Measurements from ENCODE around the gene COPG2.
"Not testable (repeated sequence)": the region's sequence is repeated elsewhere in the genome, so short reads cannot be mapped to it uniquely, and the experiment has no call there.

Gene COPG2, protein sequence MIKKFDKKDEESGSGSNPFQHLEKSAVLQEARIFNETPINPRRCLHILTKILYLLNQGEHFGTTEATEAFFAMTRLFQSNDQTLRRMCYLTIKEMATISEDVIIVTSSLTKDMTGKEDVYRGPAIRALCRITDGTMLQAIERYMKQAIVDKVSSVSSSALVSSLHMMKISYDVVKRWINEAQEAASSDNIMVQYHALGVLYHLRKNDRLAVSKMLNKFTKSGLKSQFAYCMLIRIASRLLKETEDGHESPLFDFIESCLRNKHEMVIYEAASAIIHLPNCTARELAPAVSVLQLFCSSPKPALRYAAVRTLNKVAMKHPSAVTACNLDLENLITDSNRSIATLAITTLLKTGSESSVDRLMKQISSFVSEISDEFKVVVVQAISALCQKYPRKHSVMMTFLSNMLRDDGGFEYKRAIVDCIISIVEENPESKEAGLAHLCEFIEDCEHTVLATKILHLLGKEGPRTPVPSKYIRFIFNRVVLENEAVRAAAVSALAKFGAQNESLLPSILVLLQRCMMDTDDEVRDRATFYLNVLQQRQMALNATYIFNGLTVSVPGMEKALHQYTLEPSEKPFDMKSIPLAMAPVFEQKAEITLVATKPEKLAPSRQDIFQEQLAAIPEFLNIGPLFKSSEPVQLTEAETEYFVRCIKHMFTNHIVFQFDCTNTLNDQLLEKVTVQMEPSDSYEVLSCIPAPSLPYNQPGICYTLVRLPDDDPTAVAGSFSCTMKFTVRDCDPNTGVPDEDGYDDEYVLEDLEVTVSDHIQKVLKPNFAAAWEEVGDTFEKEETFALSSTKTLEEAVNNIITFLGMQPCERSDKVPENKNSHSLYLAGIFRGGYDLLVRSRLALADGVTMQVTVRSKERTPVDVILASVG

DNA sequence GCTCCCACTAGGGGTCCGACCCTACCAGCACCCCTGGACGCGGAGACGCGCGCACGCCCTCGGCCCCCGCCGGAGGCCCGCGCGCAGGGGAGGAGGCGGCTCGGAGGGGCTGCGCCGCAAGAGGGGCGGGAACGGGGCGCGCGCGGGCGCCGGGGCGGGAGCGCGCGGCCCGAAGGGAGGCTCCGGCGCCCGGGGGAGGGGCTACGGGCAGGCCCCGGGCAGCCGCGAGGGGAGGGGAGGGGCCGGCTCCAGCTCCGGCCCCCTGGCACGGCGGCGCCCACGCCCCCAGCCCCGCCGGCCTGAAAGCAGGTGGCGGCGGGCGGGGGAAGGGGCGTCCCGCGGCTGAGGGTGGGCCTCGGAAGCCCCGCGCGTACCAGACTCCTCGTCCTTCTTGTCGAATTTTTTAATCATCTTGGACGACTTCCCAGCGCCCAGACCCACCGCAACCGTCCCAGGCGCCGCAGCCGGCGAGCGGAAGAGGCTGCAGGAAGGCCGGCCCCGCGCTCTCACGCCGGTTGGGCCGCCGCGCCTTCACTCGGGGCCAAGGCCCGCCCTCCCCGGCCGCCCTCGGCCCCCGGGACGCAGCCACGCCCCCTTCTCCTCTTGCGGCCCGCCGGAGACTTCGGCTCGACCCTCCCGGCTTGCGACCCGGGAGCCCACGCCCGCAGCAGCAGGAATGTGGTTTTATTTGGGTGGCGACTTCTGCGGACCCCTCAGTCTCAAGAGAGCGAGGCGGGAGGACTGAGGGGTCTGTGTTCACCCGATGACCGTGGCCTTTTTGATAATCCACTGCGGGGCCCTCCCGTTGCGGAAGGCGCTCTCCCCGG, at the start of gene COPG2:
TSS of gene COPG2 (minus strand) at position 491 of the 827 bp plus-strand sequence. CDS start at position 411, 80 bp downstream.
- peak; percentile 74 to 78 for DNase-seq (ENCODE audit: low read depth in 2 of 2)

DNA sequence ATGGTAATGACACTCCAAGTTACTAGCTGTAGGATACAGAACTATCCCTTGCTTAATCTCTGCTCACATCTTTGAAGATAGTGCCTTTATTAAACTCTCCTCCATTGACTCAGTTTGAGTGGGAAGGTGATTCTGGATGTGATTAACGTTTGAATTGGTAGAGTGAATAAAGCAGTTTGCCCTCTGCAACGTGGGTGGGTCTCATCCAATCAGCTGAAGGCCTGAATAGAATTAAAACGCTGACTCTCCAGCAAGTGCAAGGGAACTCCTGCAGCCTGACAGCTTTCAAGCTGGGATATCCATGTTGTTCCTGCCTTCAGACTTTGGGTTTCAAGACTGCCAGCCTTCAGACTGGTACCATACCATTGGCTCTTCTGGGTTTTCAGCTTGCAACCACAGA, 43.9 kb upstream of the COPG2 start:
- no peak for DNase-seq (ENCODE audit: low read depth in 2 of 2)

DNA sequence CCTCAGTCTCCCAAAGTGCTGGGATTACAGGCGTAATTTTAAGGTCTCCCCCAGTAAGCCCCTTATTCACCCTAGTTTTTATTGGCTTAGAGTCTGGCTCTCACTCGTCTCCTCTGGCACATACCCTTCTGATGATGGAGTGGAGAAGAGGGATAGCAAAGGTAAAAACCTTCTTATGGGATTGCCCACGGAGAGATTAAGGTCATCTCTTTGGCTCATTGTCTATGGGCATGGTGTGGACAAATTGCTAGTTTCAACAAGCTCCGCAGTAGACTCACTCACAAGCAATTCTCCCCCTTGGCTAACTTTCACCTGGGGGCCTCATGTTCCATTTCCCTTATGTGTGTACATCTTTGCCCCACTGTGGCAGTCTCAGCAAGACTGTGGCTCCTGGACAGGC, 40.2 kb upstream of the COPG2 start:
- DNase-seq (ENCODE audit: low read depth in 2 of 2): no peak

DNA sequence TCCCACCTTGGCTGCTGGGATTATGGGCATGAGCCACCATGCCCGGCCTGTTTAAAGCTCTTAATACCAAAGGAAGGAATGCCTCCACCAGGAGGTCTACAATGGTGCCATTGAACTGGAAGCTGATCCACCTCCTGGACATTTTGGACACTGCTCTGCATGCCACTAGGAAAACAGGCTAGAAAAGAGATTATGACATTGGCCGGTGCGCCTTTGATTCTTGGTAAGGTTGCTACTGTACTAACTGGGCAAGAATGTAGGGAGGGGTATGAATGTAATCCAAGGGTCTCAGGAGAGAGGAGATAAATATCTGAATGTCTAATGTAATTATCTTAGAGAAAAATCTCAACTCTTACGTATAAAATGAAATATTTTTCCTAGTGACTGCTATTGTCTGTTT, 39.5 kb upstream of the COPG2 start:
- no peak for DNase-seq (ENCODE audit: low read depth in 2 of 2)

DNA sequence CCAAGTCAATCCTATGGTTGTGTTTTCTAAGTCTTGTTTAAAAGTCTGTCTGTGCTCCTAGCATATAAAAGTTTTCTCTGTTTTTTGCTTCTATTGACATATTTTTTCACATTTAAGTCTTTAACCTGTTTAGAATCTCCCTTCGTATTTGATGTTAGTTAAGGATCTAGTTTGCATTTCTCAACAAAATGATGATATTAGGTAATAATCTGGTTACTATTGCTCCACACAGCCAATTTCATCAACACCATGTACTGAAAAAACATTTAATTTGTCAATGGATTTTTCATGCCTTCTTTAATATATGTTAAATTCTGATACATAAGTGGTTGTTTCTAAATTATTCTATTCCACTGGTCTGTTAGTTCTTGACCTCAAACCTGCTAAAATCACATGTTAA, 35.3 kb upstream of the COPG2 start:
- no peak for DNase-seq (ENCODE audit: low read depth in 2 of 2)

DNA sequence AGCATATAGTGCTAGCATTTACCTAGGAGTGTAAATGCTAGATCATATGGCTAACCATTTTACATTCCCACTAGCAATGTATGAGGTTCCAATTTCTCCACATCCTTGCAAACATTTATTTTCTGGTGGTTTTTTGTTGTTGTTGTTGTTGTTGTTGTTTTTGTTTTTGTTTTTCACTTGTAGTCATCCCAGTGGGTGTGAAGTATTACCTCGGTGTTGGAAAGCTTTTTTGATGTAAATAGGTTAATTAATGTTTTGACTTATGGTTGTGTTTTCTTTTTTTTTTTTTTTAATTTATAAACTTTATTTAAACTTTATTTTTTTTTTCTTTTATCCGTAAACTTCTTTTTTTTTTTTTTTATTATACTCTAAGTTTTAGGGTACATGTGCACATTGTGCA, 33.1 kb upstream of the COPG2 start:
- no peak for DNase-seq (ENCODE audit: low read depth in 2 of 2)

DNA sequence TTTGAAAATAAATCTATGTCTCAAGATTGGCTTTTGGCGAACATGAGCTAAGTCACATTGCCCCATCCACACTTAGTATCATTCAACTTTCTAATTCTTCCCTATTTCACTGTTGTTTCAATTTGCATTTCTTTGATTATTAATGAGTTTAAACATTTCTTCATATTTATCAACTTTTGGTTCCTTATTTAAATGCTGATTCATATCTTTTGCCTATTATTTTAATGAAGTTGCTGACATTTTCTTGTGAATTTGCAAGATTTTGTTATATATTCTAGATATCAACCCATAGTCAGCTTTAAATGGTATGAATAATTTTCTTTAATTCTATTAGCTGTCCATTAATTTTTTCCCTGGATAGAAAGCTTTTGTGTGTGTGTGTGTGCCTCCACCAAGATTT, 32.2 kb upstream of the COPG2 start:
- DNase-seq (ENCODE audit: low read depth in 2 of 2): no peak

DNA sequence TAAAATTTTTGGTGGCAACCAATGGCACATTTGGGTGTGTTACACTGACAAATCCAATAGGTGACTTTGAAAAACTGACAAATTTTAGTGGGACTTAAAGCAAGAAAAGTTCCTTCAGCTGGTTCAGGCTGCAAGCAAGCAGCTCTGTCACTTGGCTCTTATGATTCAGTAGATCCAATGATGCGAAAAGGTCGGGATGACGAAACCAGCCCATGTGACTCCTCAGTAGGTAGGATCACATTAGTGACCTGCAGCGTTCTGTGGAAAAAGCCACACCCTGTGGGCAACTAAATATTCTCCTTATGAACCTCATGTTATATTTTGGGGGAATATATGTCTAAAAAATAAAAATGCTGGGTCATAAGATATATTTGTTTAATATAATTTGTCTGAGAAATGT, 31.1 kb upstream of the COPG2 start:
- DNase-seq (ENCODE audit: low read depth in 2 of 2): no peak

DNA sequence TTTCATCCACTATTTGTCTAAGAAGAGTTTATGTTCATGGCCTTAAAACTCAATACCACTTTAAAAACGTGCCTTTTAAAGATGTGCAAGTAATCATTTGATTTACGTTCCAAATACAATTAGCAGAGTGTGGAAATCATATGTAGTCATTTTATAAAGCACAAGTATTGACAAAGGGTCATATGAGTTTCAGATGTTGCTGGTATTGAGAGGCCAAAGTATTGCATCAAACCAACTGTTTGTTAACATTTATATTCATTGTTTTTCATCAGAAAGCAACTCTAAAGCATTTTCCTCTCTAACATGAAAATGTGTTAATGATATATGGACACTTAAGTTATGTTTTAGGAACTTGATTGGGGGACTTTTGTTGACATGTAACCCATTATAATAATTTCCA, 29.3 kb upstream of the COPG2 start:
- no peak for DNase-seq (ENCODE audit: low read depth in 2 of 2)

DNA sequence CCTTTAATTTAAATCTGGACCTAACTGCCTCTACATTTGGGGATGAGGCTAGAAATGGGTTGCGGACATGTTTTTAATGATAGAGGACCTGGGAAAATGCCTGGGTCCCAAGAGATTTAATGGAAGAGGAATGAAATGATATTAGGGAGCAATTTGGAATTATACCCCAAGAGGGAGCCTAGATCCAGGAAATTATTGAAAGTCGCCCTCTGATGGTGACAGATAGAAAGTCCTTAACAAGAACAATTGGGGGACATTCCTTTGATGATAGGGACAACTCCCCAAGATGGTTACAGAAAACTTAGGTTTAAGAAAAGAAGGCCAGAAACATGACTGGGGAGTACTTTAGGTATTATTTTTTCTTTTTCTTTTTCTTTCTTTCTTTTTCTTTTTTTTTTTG, 27.3 kb upstream of the COPG2 start:
- no peak for DNase-seq (ENCODE audit: low read depth in 2 of 2)

DNA sequence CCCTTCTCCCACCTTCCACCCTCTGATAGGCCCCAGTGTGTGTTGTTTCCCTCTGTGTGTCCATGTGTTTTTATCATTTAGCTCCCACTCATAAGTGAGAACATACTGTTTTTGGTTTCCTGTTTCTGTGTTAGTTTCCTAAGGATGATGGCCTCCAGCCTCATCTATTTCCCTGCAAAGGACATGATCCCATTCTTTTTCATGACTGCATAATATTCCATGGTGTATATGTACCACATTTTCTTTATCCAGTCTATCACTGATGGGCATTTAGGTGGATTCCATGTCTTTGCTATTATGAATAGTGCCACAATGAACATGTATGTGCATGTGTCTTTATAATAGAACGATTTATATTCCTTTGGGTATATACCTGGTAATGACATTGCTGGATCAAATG, 23.8 kb upstream of the COPG2 start:
- not testable (repeated sequence) for DNase-seq (ENCODE audit: low read depth in 2 of 2)

DNA sequence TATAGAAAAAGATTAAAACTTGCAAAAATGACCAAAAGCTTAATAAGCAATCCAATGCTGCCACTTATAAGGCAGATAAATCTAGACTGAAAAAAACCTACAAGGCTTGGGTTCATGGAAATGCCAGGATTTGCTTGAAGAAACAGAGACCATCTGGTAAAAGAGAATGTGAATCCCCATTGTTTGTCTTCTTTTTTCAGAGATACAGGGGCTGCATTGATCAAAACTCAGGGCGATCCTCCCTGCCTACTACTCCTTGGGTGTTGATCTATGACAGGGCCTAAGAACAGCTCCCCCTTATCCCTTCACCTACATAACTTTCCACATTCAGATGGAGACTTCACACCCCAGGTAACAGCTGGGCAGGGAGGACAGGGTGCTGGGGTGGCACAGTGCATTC, 21.1 kb upstream of the COPG2 start:
- no peak for DNase-seq (ENCODE audit: low read depth in 2 of 2)

DNA sequence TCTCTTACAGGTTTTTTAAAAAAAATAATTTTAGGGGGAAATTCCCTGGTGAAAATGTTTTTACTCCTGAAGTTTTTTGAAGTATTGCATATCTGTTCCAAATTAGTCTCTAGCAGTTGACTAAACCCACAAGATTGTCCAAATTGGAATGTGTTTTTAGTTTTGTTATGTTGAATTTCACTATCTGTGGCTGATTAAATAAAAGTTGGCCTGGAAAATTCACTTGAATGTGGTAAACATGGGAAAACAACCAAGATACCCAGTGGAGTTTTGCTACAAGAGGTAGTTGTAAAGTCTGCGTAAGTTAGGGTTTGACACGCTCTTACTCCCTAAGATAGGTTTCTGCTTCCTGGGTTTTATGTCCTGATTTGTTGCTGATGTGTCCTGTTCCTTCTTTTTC, 14.5 kb upstream of the COPG2 start:
- no peak for DNase-seq (ENCODE audit: low read depth in 2 of 2)

DNA sequence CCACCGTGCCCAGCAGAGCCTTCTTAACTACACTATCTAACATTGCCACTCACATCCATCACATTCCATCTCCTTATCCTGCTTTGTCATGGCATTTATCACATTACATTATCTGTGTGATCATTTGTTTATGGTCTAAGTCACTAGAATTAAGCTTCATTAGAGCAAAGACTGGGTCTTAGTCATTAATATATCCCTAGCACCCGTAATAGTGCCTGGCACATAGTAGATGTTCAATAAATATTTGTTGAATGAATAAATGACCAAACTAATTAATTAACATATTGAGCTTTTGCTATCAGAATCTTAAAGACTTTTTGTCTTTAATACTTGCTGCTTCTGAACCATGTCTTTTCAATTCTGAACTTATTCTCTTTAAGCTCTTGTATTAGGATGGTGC, 5.9 kb upstream of the COPG2 start:
- no peak for DNase-seq (ENCODE audit: low read depth in 2 of 2)

DNA sequence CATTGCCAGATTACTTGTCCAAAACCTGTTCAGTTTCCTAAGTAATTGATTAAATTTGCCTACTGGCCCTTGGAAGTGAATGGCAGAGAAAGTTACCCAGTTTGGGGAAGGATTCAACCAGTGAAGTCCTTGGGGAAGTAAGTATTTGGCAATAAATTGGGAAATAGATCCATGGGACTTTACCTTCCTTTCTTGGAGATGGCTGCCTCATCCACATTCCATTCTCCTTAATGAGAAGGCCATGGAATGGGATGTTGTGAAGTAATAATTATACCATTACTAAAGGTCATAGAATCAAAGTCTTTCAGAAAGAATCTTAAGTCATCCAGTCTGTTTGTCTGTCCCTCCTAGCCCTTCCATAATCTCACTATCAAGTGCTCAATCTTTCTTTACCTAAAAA, 4.5 kb upstream of the COPG2 start:
- no peak for DNase-seq (ENCODE audit: low read depth in 2 of 2)

DNA sequence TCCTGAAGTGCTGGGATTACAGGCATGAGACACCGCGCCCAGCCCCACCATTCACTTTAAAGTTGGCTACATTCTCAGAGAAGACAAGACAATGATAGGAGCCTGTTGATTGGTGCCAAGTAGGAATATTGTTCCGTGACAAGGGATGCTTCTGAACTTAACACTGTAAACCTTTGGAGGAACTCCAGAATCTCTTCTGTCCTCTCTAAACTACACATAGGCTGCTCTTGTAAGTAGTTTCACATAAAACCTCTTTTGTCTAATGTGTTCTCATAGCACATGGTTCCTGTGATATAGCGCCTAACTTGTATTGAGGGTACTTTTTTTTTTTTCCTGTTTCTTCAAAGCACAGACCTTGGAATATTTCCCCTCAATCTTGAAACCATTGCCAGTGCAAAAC, 3.6 kb upstream of the COPG2 start:
- DNase-seq (ENCODE audit: low read depth in 2 of 2): no peak

DNA sequence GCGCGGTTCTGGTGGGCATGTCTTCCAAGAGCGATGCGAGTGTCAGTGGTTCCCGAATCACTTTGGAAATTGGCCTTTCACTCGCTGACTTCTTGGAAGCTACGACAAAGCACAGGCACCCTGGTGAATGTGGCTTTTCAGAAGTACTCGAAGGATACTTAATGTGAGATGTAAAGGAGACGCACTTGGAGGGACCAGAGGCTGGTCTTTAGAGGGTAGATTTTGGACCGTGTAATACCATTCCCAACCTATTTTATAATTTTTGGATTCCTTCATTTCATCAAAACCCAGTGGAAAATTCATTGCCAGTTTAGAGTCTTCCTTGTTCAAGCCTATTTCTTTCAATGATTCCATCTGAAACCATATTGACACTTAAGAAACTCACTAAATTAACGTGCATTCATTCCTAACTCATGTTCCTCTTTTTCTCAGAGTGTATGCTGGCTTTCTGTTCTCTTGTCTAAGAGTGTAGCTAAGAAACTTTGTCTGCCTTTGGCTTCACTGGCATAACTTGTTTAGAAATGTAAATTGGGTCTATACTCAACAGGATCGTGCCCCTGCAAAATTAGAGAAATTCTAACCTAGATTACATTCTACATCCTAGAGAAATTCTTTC, 645 bp upstream of the COPG2 start:
- no peak for DNase-seq (ENCODE audit: low read depth in 2 of 2)

DNA sequence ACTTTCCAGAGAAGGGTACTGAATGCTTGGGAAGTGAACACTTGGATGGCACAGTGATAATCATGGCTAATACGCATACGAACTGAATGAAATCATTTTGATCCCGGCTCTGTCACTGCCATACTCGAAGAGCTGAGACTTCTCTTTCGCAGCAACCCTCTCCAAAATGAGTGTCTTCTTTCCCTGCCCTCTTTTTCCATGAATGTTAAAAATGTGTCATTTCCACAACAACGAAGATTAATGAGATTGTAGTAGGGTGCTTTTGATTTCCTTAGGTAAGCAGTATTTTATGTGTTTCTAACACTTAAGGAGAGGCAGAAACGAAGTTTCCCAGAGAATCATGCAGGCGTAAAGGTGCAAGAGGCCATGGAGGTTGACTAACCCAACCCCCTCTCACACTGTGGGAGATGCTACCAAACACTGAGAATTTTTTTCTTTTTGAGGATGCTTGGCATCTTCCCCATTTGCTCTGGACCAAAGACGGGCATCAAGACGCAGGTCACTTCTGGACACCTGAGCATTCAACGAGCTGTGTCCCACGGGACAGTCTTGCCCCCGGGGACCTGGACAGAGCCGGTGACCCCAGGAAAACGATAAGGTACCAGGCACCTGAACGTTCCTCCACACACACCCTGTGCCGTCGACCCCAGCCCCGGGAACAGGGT, 823 bp downstream of the COPG2 start:
- no peak for DNase-seq (ENCODE audit: low read depth in 2 of 2)

DNA sequence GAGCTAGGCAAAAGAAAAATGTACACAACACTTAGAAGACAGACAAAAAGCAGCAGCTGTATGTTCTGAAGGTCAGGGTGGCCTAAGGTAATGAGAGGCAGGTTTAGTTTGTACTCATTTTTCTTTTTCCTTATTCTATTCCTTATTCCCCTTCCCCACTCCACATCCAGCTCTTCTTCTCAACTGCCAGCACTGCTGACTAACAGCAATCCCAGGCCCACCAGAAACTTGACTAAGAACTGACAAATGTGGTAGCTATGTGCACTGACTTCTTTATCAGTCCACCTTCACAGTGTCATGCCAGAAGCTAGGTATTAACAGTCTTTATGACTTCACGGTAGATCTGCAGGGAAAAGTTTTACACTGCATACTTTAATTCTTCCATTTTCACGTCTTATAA, 6.1 kb downstream of the COPG2 start:
- no peak for DNase-seq (ENCODE audit: low read depth in 2 of 2)

DNA sequence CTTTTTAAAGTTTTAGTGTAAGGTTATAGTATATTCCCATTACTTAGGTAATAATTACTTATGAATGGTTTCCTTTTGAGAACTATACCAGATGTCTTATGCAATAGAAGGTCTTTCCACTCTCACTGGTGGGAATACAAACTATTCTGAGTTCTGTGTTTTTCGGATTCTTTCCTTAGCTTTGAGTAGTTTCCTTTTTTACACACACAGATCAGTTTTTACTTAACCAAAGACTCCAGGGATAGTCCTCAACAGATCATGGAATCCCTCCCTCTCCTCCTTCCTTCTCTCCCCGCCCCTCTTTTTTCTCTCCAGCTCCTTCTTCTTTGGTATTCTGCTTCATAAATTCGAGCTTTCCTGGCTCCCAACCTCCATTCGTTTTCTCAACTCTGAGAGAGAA, 13.3 kb downstream of the COPG2 start:
- no peak for DNase-seq (ENCODE audit: low read depth in 2 of 2)

DNA sequence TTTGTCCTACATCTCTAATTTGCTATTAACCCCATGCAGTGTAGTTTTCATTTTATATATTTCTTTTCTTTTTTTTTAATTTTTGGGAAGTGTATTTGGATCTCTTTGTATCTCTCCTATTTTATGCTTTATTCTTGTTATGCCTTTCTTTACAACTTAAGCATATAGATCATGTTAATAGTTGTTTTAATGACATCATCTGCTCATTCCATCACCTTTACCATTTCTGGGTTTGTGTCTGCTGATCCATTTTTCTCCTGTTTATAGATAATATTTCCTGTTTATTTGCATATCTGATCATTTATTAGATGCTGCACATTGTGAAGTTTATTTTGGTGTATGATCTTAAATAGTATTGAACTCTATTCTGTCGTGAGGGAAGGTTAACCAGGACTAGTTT, 13.7 kb downstream of the COPG2 start:
- DNase-seq (ENCODE audit: low read depth in 2 of 2): no peak
